GM19238 (cell line): ENCODE data around the gene RAB8B.

Source experiments
- DNase-seq: peaks from one replicate; pipeline ENCODE4 v3.0.0; 2011; ENCODE audit warnings: low spot score; ENCODE audit not compliant: insufficient read length

RAB8B gene

GRCh38 chr15:63185206-63185605 lies 4.2 kb upstream of the RAB8B start:
- DNase-seq, result no peak

- no peak for DNase-seq
Observed at GRCh38 chr15:63186065-63186464, 3.3 kb upstream of the RAB8B start.

GRCh38 chr15:63187589-63188226 lies 1.7 kb upstream of the RAB8B start:
- no peak for DNase-seq

- DNase-seq, result no peak
Observed at GRCh38 chr15:63188247-63188925, 1.0 kb upstream of the RAB8B start.

- no peak for DNase-seq
Observed at GRCh38 chr15:63189941-63190768, 749 bp downstream of the RAB8B start.

- no peak for DNase-seq
Observed at GRCh38 chr15:63190769-63191649, 1.6 kb downstream of the RAB8B start.

GRCh38 chr15:63191895-63192618 lies 2.7 kb downstream of the RAB8B start:
- DNase-seq, result no peak

GRCh38 chr15:63192619-63193206 lies 3.3 kb downstream of the RAB8B start:
- DNase-seq, result no peak

GRCh38 chr15:63194302-63194701 lies 4.9 kb downstream of the RAB8B start:
- DNase-seq, result no peak

GRCh38 chr15:63194880-63195568 lies 5.6 kb downstream of the RAB8B start:
- DNase-seq, result no peak

- DNase-seq, result no peak
Observed at GRCh38 chr15:63195569-63196015, 6.2 kb downstream of the RAB8B start.

GRCh38 chr15:63196842-63197241 lies 7.4 kb downstream of the RAB8B start:
- DNase-seq, result no peak

- DNase-seq, result no peak
Observed at GRCh38 chr15:63197626-63198025, 8.2 kb downstream of the RAB8B start.

GRCh38 chr15:63198371-63199250 lies 9.2 kb downstream of the RAB8B start:
- DNase-seq, result no peak

- no peak for DNase-seq
Observed at GRCh38 chr15:63200464-63201249, 11.3 kb downstream of the RAB8B start.

- no peak for DNase-seq
Observed at GRCh38 chr15:63202861-63203260, 13.5 kb downstream of the RAB8B start.

- DNase-seq, result no peak
Observed at GRCh38 chr15:63203451-63204090, 14.2 kb downstream of the RAB8B start.
